Measurements from ENCODE around the gene TGM1. TPM values are rescaled to one million over a fixed set of nuclear protein-coding genes. Genes with fewer than 3 reads are reported as not detected.
"Not testable (repeated sequence)": the region's sequence is repeated elsewhere in the genome, so short reads cannot be mapped to it uniquely, and the experiment has no call there.

The TGM1 gene
- total RNA-seq, 4 donors from 2014 or later = 0.52 to 3.3 (median 1.6) TPM

DNA sequence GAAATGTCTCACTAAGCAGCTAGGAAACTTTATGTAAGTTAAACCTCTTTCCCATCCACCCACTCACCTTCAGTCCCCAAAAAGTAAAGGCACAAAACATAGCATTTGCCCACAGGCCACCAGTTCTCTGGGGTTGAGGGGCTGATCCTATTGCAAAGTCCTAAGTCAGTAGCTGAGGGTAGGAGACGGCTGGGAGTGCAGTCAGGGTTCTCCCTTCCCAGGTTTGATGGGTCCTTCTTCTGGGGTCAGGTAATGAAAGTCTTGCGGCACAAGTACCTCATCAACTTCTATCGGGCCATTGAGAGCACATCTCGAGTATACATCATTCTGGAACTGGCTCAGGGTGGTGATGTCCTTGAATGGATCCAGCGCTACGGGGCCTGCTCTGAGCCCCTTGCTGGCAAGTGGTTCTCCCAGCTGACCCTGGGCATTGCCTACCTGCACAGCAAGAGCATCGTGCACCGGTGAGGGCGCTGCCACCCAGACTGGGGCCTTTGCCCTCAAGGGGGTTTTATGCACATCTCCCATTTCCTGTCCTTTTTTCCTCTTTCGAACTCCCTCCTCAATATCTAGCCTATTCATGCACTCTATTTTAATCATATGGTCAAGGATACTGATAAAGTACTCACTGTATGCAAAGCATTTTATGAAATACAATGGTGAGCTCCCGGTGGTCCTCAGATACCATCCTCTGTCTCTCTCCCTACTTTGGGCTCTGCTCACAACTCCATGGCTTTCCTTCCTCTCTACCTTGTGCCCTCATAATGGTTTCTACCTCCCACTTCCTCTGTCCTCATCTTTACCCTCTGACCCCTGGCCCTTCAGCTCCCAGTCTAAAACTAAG lies 56.5 kb downstream of the TGM1 start:
- no peak overlapping the region for H3K27ac ChIP-seq (replicated peaks in 1 of 4)
- TF ChIP-seq POLR2A (IDR thresholded peaks at IDR 0.05; ENCODE audit: low read depth) (no peak), CTCF (IDR thresholded peaks at IDR 0.05) (no peak), POLR2AphosphoS5 (IDR thresholded peaks at IDR 0.05) (no peak), EP300 (IDR thresholded peaks at IDR 0.05) (no peak)
- no peaks in the 10 kb centered on the region for H3K27me3 ChIP-seq
- 98% methylated on average over 9 of the region's 11 CpGs for WGBS
- H3K4me3 ChIP-seq = no peak overlapping the region
- no peaks in the 10 kb centered on the region for H3K9me3 ChIP-seq
- no peak for DNase-seq (ENCODE audit: extremely low spot score)
- H3K4me1 ChIP-seq = peaks cover 0 to 16% (median 4%) of the 10 kb centered on the region in 4 donors
- H3K36me3 ChIP-seq = peaks cover 17 to 95% (median 60%) of the 10 kb centered on the region in 4 donors
- intact Hi-C loops (cut with DNase I) = no loop called here

GRCh38 chr14:24204163-24205146 lies 58.5 kb downstream of the TGM1 start:
- WGBS = 92% methylated on average over 7 of the region's 7 CpGs
- Histone ChIP-seq H3K4me3 (no peak overlapping the region), H3K27me3 (no peaks in the 10 kb centered on the region), H3K9me3 (no peaks in the 10 kb centered on the region), H3K27ac (replicated peaks in 1 of 4) (no peak overlapping the region), H3K36me3 (peaks cover 10 to 91% (median 48%) of the 10 kb centered on the region in 4 donors), H3K4me1 (no peaks in the 10 kb centered on the region)
- TF ChIP-seq EP300 (IDR thresholded peaks at IDR 0.05) (no peak), CTCF (IDR thresholded peaks at IDR 0.05) (no peak), POLR2AphosphoS5 (IDR thresholded peaks at IDR 0.05) (no peak), POLR2A (IDR thresholded peaks at IDR 0.05; ENCODE audit: low read depth) (no peak)
- intact Hi-C loops (cut with DNase I) = no loop called here
- no peak for DNase-seq (ENCODE audit: extremely low spot score)

DNA sequence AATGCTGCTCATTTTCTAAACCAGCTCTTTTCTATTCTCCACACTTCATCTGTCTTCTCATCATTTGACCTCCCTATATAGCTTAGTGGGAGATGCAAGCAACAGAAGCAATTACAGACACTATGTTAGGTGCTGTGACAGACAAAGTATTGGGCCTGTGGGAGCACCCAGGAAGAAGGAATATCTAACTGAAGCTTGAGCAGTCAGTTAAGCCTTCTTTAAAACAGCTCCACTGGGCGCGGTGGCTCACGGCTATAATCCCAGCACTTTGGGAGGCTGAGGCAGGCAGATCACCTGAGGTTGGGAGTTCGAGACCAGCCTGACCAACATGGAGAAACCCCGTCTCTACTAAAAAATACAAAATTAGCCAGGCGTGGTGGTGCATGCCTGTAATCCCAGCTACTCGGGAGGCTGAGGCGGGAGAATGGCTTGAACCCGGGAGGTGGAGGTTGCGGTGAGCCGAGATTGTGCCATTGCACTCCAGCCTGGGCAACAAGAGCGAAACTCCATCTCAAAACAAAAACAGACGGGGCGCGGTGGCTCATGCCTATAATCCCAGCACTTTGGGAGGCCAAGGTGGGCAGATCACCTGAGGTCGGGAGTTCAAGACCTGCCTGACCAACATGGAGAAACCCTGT lies 59.6 kb downstream of the TGM1 start:
- H3K27ac ChIP-seq (replicated peaks in 1 of 4); H3K4me1 ChIP-seq; H3K27me3 ChIP-seq; H3K4me3 ChIP-seq; intact Hi-C loops (cut with DNase I); H3K9me3 ChIP-seq; DNase-seq (ENCODE audit: extremely low spot score): not testable (repeated sequence)
- peaks cover 6 to 80% (median 37%) of the 10 kb centered on the region in 4 donors for H3K36me3 ChIP-seq
- WGBS = 95% methylated on average over 16 of the region's 16 CpGs

DNA sequence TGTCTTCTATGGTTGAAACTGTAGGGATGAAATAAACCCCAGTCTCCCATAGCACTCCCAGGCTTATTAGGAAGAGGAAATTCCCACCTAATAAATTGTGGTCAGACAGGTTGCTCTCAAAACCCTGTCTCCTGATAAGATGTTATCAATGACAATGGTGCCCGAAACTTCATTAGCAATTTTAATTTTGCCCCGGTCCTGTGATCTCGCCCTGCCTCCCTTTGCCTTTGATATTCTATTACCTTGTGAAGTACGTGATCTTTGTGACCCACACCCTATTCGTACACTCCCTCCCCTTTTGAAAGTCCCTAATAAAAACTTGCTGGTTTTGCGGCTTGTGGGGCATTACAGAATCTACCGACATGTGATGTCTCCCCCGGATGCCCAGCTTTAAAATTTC lies 60.4 kb downstream of the TGM1 start:
- H3K27me3 ChIP-seq; H3K9me3 ChIP-seq; DNase-seq (ENCODE audit: extremely low spot score); H3K27ac ChIP-seq (replicated peaks in 1 of 4); intact Hi-C loops (cut with DNase I); H3K4me3 ChIP-seq: not testable (repeated sequence)
- 90% methylated on average over 8 of the region's 8 CpGs for WGBS
- peaks cover 7 to 15% (median 12%) of the 10 kb centered on the region in 4 donors for H3K4me1 ChIP-seq
- peaks cover 6 to 72% (median 33%) of the 10 kb centered on the region in 4 donors for H3K36me3 ChIP-seq

Small RNA genes within 50 kb of the gene (small RNA-seq; reads per million reads assigned to genes)
- gene CHMP4A (0 reads per million in 3 donors), gene MDP1 (0 reads per million in 3 donors)

Other genes with a start within 250 kb of the TGM1 start
- under 1 TPM in 2 of 4 donors, not detected in 2; 0.17 to 0.29 TPM for gene CARMIL3, start 211.2 kb downstream of the TGM1 start, total RNA-seq
- gene CPNE6, start 191.6 kb downstream of the TGM1 start, total RNA-seq = under 1 TPM in 3 of 4 donors, not detected in 1; 0.26 to 0.34 (median 0.33) TPM
- 10 to 100 TPM in 3 of 4 donors, 1 to 10 TPM in 1; 9.1 to 20.7 (median 12.5) TPM for gene PCK2, start 168.9 kb downstream of the TGM1 start, total RNA-seq
- gene DCAF11, start 148.4 kb downstream of the TGM1 start, total RNA-seq = 10 to 100 TPM; 56.0 to 74.9 (median 66.8) TPM
- 1 to 10 TPM; 1.8 to 3.3 (median 3.0) TPM for gene NRL, start 148.2 kb downstream of the TGM1 start, total RNA-seq
- gene FITM1, start 132.5 kb downstream of the TGM1 start, total RNA-seq = under 1 TPM in 3 of 4 donors, not detected in 1; 0.34 to 0.83 (median 0.52) TPM
- 100 to 1,000 TPM; 129 to 158 (median 143) TPM for gene PSME1, start 127.0 kb downstream of the TGM1 start, total RNA-seq
- 10 to 100 TPM in 3 of 4 donors, 1 to 10 TPM in 1; 8.8 to 14.4 (median 12.2) TPM for gene EMC9, start 121.6 kb downstream of the TGM1 start, total RNA-seq
- 10 to 100 TPM; 32.8 to 64.3 (median 42.6) TPM for gene PSME2, start 116.6 kb downstream of the TGM1 start, total RNA-seq
- 10 to 100 TPM; 21.7 to 33.3 (median 26.8) TPM for gene RNF31, start 115.7 kb downstream of the TGM1 start, total RNA-seq
- gene IRF9, start 101.9 kb downstream of the TGM1 start, total RNA-seq = 10 to 100 TPM; 39.5 to 78.3 (median 63.2) TPM
- 1 to 10 TPM; 4.6 to 5.9 (median 5.0) TPM for gene REC8, start 91.1 kb downstream of the TGM1 start, total RNA-seq
- 10 to 100 TPM; 12.9 to 41.6 (median 25.2) TPM for gene IPO4, start 74.4 kb downstream of the TGM1 start, total RNA-seq
- 10 to 100 TPM; 27.0 to 44.6 (median 43.8) TPM for gene TM9SF1, start 67.7 kb downstream of the TGM1 start, total RNA-seq
- under 1 TPM in 2 of 4 donors, not detected in 2; 0.57 to 0.58 TPM for gene TSSK4, start 57.5 kb downstream of the TGM1 start, total RNA-seq
- gene CHMP4A, start 49.7 kb downstream of the TGM1 start, total RNA-seq = 100 to 1,000 TPM in 2 of 4 donors, 10 to 100 TPM in 2; 75.4 to 135 (median 94.9) TPM
- gene MDP1, start 47.1 kb downstream of the TGM1 start, total RNA-seq = 10 to 100 TPM; 11.1 to 17.5 (median 14.4) TPM
- 100 to 1,000 TPM; 117 to 152 (median 131) TPM for gene NEDD8, start 30.8 kb downstream of the TGM1 start, total RNA-seq
- 10 to 100 TPM; 43.1 to 53.4 (median 50.5) TPM for gene GMPR2, start 30.2 kb downstream of the TGM1 start, total RNA-seq
- 10 to 100 TPM; 49.4 to 89.0 (median 81.0) TPM for gene TINF2, start 20.6 kb downstream of the TGM1 start, total RNA-seq
- 10 to 100 TPM; 14.6 to 27.8 (median 20.3) TPM for gene RABGGTA, start 8.4 kb upstream of the TGM1 start, total RNA-seq
- 10 to 100 TPM; 13.9 to 22.4 (median 19.2) TPM for gene DHRS1, start 36.6 kb upstream of the TGM1 start, total RNA-seq
- gene NOP9, start 36.7 kb upstream of the TGM1 start, total RNA-seq = 10 to 100 TPM; 16.6 to 29.2 (median 21.6) TPM
- gene CIDEB, start 44.8 kb upstream of the TGM1 start, total RNA-seq = 10 to 100 TPM in 1 of 4 donors, 1 to 10 TPM in 3; 6.6 to 12.5 (median 8.1) TPM
- gene LTB4R2, start 47.0 kb upstream of the TGM1 start, total RNA-seq = 1 to 10 TPM; 1.7 to 3.7 (median 2.4) TPM
- gene LTB4R, start 48.3 kb upstream of the TGM1 start, total RNA-seq = 1 to 10 TPM in 3 of 4 donors, under 1 TPM in 1; 0.42 to 6.0 (median 2.9) TPM
- gene ADCY4, start 71.9 kb upstream of the TGM1 start, total RNA-seq = 10 to 100 TPM; 21.5 to 36.9 (median 27.9) TPM
- 1 to 10 TPM; 3.8 to 6.4 (median 6.1) TPM for gene RIPK3, start 76.8 kb upstream of the TGM1 start, total RNA-seq
- gene NFATC4, start 105.0 kb upstream of the TGM1 start, total RNA-seq = 10 to 100 TPM; 38.8 to 65.2 (median 48.3) TPM
- gene NYNRIN, start 135.8 kb upstream of the TGM1 start, total RNA-seq = 10 to 100 TPM in 3 of 4 donors, 1 to 10 TPM in 1; 8.0 to 21.2 (median 13.4) TPM
- 1 to 10 TPM; 1.2 to 2.2 (median 1.9) TPM for gene CBLN3, start 166.5 kb upstream of the TGM1 start, total RNA-seq
- 10 to 100 TPM; 46.5 to 75.8 (median 58.4) TPM for gene KHNYN, start 166.8 kb upstream of the TGM1 start, total RNA-seq
- gene SDR39U1, start 179.6 kb upstream of the TGM1 start, total RNA-seq = 10 to 100 TPM; 23.9 to 48.6 (median 33.5) TPM
- gene CMA1, start 245.1 kb upstream of the TGM1 start, total RNA-seq = 1 to 10 TPM in 3 of 4 donors, not detected in 1; 1.2 to 8.0 (median 2.6) TPM